Sigmoid colon (tissue), 3 donors: Measurements from ENCODE around the gene ZNF830.

Source experiments
- CTCF ChIP-seq, 4 experiments: fragments of 450-650 bp in 3 of 4; fragments of 200-600 bp in 1 of 4; IDR thresholded peaks; one replicate each; pipeline ENCODE4 v1.5.1; 2016 to 2019; ENCODE audit warnings: antibody characterized with exemption in 4 of 4, mild to moderate bottlenecking in 3 of 4, moderate library complexity in 2 of 4
- POLR2A ChIP-seq, 2 donors: fragments of 450-650 bp; IDR thresholded peaks; one replicate each; pipeline ENCODE4 v1.6.1; 2016; ENCODE audit warnings: antibody characterized with exemption in 2 of 2, mild to moderate bottlenecking in 2 of 2, moderate library complexity in 2 of 2

GRCh38 chr17:34961093-34961911 lies at the start of gene ZNF830, which contains the start of gene CCT6B:
- TF ChIP-seq CTCF (IDR thresholded peaks at IDR 0.05) (no peak), POLR2A (IDR thresholded peaks at IDR 0.05) (peak; percentile 53 to 62)
